Suprapubic skin (tissue), 4 donors: Measurements from ENCODE around the gene RUSC1.

Source experiments
- EP300 ChIP-seq: sonication (generic); formaldehyde crosslinking; IDR thresholded peaks from one replicate; pipeline ENCODE4 v1.6.1; 2017; ENCODE audit warnings: antibody characterized with exemption
- POLR2A ChIP-seq, 2 donors: fragments of 450-650 bp; IDR thresholded peaks; one replicate each; pipeline ENCODE4 v1.6.1; 2017; ENCODE audit warnings: antibody characterized with exemption in 2 of 2, mild to moderate bottlenecking in 2 of 2, moderate library complexity in 2 of 2
- POLR2AphosphoS5 ChIP-seq, 3 donors: sonication (generic); formaldehyde crosslinking; IDR thresholded peaks; one replicate each; pipeline ENCODE4 v1.6.1; 2017; ENCODE audit warnings: antibody characterized with exemption in 3 of 3
- TF ChIP-seq, protein P1 (sequence below), 2 donors: fragments of 200-600 bp in 1 of 2; fragments of 450-650 bp in 1 of 2; sonication (generic) in 1 of 2; IDR thresholded peaks; one replicate each; pipeline ENCODE4 v1.5.1; 2016 to 2019; ENCODE audit warnings: antibody characterized with exemption in 2 of 2, mild to moderate bottlenecking in 1 of 2, moderate library complexity in 1 of 2

DNA sequence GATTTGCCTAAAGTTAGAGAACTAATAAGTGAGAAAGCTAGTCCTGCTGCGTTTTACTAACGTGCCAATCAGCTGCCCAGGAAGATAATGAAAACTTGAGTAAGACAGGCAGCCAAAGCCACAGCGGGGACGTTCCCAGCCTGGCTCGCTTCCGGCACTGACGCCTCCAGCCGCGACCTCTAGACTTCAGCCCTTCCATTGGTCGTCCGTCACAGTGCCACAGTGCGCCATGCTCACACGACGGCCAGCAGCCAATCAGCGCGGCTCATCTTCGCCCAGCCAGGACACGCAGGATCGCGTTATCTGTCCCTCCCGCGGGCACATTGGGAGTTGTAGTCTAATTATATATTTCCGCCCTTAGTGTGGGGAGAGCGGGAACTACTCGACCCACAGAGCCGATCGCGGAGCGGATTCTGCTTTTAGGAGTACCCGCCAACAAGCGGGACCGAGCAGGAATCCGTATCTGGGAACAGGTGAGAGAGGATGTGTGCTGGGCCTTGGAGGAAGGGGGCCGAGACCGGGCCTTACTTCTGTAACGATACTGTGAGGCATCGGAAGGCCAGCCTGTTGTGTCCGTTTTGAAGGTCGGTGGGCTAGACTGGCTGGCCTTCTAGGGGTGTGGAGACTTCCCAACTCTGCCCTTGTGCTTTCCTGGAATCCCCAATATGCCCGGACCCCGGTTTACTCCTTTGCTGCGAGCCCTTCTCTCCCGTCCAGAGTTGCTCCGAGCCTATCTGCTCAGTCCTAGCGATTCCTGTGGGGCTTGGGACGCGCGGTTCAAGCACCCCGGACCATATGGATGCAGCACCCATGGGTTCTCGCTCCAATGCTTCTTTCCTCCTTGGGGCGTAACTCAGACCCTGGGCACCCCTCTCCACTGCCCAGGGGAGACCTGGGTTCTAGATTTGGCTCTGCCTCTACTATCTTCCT is 11.9 kb upstream of the RUSC1 start, which contains the start of gene FDPS:
- TF ChIP-seq POLR2AphosphoS5 (IDR thresholded peaks at IDR 0.05) (peak in 2 of 3 donors; percentile 33 to 85), POLR2A (IDR thresholded peaks at IDR 0.05) (peak in 1 of 2 donors; percentile 40), EP300 (no peak)
- TF ChIP-seq, protein P1, sequence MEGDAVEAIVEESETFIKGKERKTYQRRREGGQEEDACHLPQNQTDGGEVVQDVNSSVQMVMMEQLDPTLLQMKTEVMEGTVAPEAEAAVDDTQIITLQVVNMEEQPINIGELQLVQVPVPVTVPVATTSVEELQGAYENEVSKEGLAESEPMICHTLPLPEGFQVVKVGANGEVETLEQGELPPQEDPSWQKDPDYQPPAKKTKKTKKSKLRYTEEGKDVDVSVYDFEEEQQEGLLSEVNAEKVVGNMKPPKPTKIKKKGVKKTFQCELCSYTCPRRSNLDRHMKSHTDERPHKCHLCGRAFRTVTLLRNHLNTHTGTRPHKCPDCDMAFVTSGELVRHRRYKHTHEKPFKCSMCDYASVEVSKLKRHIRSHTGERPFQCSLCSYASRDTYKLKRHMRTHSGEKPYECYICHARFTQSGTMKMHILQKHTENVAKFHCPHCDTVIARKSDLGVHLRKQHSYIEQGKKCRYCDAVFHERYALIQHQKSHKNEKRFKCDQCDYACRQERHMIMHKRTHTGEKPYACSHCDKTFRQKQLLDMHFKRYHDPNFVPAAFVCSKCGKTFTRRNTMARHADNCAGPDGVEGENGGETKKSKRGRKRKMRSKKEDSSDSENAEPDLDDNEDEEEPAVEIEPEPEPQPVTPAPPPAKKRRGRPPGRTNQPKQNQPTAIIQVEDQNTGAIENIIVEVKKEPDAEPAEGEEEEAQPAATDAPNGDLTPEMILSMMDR (IDR thresholded peaks at IDR 0.05): no peak
